Skeletal muscle satellite cell (primary cell): ENCODE data around the gene DPPA3. TPM values are rescaled to one million over a fixed set of nuclear protein-coding genes. Genes with fewer than 3 reads are reported as not detected.
"Not testable (repeated sequence)": the region's sequence is repeated elsewhere in the genome, so short reads cannot be mapped to it uniquely, and the experiment has no call there.

Experiments used
- H3K27me3 ChIP-seq: 2 replicates; pipeline ENCODE4 v1.7.0; 2013; ENCODE audit warnings: low read length; ENCODE audit not compliant: control insufficient read depth, insufficient read depth
- H3K36me3 ChIP-seq: 2 replicates; pipeline ENCODE4 v1.7.0; 2013; ENCODE audit warnings: mild to moderate bottlenecking, control low read depth, low read length; ENCODE audit not compliant: insufficient read depth
- H3K4me1 ChIP-seq: 2 replicates; pipeline ENCODE4 v1.7.0; 2013; ENCODE audit warnings: low read length; ENCODE audit not compliant: control insufficient read depth, insufficient read depth
- H3K4me2 ChIP-seq: 2 replicates; pipeline ENCODE4 v1.7.0; 2013; ENCODE audit warnings: mild to moderate bottlenecking, low read length
- H3K4me3 ChIP-seq: 2 replicates; pipeline ENCODE4 v1.7.0; 2013; ENCODE audit warnings: low read length
- H3K9ac ChIP-seq: 2 replicates; pipeline ENCODE4 v1.7.0; 2013; ENCODE audit warnings: mild to moderate bottlenecking, low read depth, low read length, moderate library complexity
- H3K9me3 ChIP-seq: replicated peaks from 2 replicates; pipeline ENCODE4 v1.7.0; 2013; ENCODE audit warnings: mild to moderate bottlenecking, control low read depth, low read length
- total RNA-seq: library from RNA; depleted of rRNA; stranded (reverse); fragments of >200 nt; gene quantifications from 2 replicates; pipeline ENCODE4 v1.2.3, GENCODE V29; 2012; rRNA removed

Gene DPPA3
- not detected in 2 replicates for total RNA-seq

DNA sequence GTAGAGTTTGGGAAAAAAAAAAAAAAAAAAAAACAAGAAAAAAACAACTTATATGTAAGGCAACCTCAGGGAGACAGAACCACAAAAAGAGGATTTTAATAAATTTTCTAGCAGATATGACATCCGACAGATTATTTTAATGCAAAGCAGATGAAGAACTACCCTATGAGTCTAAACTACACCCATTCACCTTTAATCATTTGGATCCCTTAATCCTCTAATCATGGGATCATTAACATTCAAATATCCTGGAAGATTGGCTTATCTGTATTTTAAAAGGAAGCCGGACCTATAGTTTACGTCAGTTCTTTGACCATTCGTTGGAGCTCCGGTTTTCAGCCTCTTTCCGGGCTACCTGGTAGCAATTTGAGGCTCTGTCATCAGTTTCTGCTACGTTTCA lies at the start of gene DPPA3:
TSS of gene DPPA3 (plus strand) at position 301 of the 400 bp plus-strand sequence. CDS start 138 bp downstream, outside the sequence.
- H3K9me3 ChIP-seq, result peaks cover 5% of the 10 kb centered on the region

GRCh38 chr12:7661741-7662140 lies 49.5 kb upstream of the DPPA3 start:
- Histone ChIP-seq H3K4me1 (no peaks in the 10 kb centered on the region), H3K4me2 (no peak overlapping the region), H3K27me3 (no peaks in the 10 kb centered on the region), H3K9me3 (no peaks in the 10 kb centered on the region), H3K4me3 (no peak overlapping the region), H3K9ac (no peak overlapping the region), H3K36me3 (no peaks in the 10 kb centered on the region)

More for the DNA sequence above, at the start of gene DPPA3:
- Histone ChIP-seq H3K9ac (no peak within 1 kb of the TSS), H3K4me2 (no peak within 1 kb of the TSS), H3K4me3 (no peak within 1 kb of the TSS), H3K36me3 (no peaks in the 10 kb centered on the region), H3K27me3 (no peaks in the 10 kb centered on the region), H3K4me1 (no peaks in the 10 kb centered on the region)

DNA sequence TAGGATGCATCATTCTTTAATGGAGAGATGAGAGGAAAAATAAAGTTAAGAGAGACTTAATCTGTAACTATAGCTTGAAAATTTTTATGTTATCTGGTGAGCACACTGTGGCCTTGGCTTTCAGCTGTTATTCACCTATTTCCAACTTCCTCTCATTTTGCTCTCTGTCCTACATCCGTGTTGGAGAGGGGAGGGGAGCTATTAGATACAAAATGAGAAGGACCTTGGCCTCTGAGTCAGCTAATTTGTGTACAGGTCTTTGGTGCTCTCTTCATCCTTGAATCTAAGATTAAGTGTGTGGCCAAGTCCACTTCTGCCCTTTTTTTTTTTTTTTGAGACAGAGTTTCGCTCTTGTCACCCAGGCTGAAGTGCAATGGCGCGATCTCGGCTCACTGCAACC lies 44.6 kb upstream of the DPPA3 start:
- Histone ChIP-seq H3K4me1 (no peaks in the 10 kb centered on the region), H3K4me2 (no peak overlapping the region), H3K36me3 (no peaks in the 10 kb centered on the region), H3K4me3 (no peak overlapping the region), H3K9me3 (no peaks in the 10 kb centered on the region), H3K27me3 (no peaks in the 10 kb centered on the region), H3K9ac (no peak overlapping the region)

GRCh38 chr12:7667125-7667524 lies 44.1 kb upstream of the DPPA3 start:
- Histone ChIP-seq H3K4me2 (no peak overlapping the region), H3K9me3 (no peaks in the 10 kb centered on the region), H3K27me3 (no peaks in the 10 kb centered on the region), H3K4me1 (no peaks in the 10 kb centered on the region), H3K9ac (no peak overlapping the region), H3K4me3 (no peak overlapping the region), H3K36me3 (no peaks in the 10 kb centered on the region)

DNA sequence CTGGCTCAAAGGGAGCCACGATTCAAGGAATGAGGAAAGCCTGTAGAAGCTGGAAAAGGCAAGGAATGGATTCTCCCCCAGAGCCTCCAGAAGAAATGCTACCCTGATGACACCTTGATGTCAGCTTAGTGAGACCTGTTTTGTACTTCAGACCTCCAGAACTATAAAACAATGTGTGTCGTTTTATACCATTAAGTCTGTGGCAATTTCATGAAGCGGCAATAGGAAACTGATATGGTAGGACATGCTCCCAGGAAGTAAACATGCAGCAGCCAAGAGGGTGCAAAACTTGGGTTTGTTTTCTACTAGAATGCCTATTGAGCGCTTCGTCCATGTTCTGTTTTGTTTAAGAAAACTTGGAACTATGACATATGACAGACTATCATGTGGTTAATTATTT lies 43.1 kb upstream of the DPPA3 start:
- Histone ChIP-seq H3K4me1 (no peaks in the 10 kb centered on the region), H3K36me3 (no peaks in the 10 kb centered on the region), H3K9ac (no peak overlapping the region), H3K27me3 (no peaks in the 10 kb centered on the region), H3K4me2 (no peak overlapping the region), H3K4me3 (no peak overlapping the region), H3K9me3 (no peaks in the 10 kb centered on the region)

GRCh38 chr12:7675455-7675854 lies 35.8 kb upstream of the DPPA3 start:
- H3K9ac ChIP-seq, result not testable (repeated sequence)

DNA sequence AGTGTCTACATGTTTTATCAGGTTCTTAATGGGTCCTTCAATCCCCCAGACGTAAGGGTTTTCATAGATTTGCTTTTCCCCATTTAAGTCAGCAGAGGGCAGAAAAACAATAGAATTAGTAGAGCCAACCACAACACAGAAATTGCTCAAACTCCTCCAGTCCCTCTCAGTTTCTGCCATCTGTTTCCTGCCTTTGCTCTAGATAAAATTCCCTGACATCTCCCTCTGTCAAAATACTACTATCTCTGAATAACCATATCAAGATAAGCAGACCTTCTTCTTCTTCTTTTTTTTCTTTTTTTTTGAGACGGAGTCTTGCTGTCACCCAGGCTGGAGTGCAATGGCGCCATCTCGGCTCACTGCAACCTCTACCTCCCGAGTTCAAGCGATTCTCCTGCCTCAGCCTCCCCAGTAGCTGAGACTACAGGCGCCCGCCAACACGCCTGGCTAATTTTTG lies 33.8 kb upstream of the DPPA3 start:
- H3K4me1 ChIP-seq, H3K4me2 ChIP-seq, H3K9ac ChIP-seq, H3K27me3 ChIP-seq, H3K36me3 ChIP-seq, H3K9me3 ChIP-seq, H3K4me3 ChIP-seq: not testable (repeated sequence)

More at GRCh38 chr12:7675455-7675854, 35.8 kb upstream of the DPPA3 start:
- H3K27me3 ChIP-seq, H3K4me3 ChIP-seq, H3K4me2 ChIP-seq, H3K36me3 ChIP-seq, H3K4me1 ChIP-seq, H3K9me3 ChIP-seq: not testable (repeated sequence)

GRCh38 chr12:7678744-7679143 lies 32.5 kb upstream of the DPPA3 start:
- Histone ChIP-seq H3K9me3 (no peaks in the 10 kb centered on the region), H3K9ac (no peak overlapping the region), H3K4me1 (no peaks in the 10 kb centered on the region), H3K27me3 (no peaks in the 10 kb centered on the region), H3K4me2 (no peak overlapping the region), H3K4me3 (no peak overlapping the region), H3K36me3 (no peaks in the 10 kb centered on the region)

DNA sequence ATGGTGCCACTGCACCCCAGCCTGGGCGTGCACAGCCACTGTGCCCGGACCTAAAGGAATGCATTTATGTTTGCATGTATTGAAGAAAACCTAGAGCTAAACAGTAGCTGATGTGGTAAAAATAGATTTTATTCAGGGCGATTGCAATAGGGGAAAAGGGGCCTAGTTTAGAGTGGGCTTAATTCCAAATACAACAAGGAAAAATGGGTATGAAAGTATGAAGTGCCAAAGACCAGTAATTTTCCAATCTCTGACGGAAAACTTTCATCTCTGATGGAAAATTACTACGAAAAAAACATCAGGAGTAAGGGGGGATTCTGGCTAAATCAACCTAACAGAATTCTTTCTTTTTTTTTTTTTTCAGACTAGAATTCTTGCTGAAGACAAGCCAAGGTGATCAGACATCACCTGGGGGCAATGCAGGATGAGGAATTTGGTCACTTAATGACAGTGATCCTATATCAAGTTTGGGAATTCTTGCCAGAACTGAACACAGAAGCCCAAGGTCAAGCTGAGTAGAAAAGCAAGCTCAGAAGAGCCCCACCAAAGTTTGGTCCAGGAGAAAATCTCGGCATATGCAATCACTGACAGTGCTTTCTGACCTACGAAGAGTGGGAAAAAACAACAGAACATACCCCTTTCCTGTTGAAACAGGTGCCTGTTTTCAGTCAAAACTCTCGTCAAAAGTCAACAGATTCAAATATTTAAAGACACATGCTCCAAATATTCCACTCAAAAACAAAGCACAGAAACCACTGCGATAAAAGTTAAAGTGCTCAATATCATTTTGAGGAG lies 31.8 kb upstream of the DPPA3 start:
- H3K9ac ChIP-seq, result no peak overlapping the region
- no peaks in the 10 kb centered on the region for H3K27me3 ChIP-seq
- H3K9me3 ChIP-seq, result no peaks in the 10 kb centered on the region
- no peaks in the 10 kb centered on the region for H3K4me1 ChIP-seq
- H3K4me3 ChIP-seq, result no peak overlapping the region
- H3K36me3 ChIP-seq, result no peaks in the 10 kb centered on the region
- H3K4me2 ChIP-seq, result no peak overlapping the region

GRCh38 chr12:7681535-7681934 lies 29.7 kb upstream of the DPPA3 start:
- H3K36me3 ChIP-seq, result no peaks in the 10 kb centered on the region
- H3K4me2 ChIP-seq, result no peak overlapping the region
- H3K27me3 ChIP-seq, result no peaks in the 10 kb centered on the region
- no peaks in the 10 kb centered on the region for H3K4me1 ChIP-seq
- no peaks in the 10 kb centered on the region for H3K9me3 ChIP-seq
- H3K4me3 ChIP-seq, result no peak overlapping the region
- H3K9ac ChIP-seq, result no peak overlapping the region

DNA sequence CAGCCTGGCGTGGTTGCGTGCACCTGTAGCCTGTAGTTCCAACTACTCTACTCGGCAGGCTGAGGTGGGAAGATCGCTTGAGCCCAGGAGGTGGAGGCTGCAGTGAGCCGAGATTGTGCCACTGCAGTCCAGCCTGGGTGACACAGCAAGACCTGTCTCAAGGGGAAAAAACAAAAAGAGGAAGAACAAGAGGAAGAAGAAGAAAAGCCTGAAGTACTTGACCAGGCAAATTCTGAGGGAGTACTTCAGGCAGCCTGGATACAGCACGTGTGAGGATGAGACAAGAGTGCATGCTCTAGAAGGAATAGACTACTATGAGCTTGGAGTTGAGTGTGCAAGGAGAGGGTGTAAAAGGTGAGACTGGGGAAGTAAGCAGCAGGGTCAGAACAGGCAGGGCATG lies 17.4 kb upstream of the DPPA3 start:
- Histone ChIP-seq H3K9ac (no peak overlapping the region), H3K9me3 (no peaks in the 10 kb centered on the region), H3K4me3 (no peak overlapping the region), H3K4me2 (no peak overlapping the region), H3K36me3 (no peaks in the 10 kb centered on the region), H3K27me3 (no peaks in the 10 kb centered on the region), H3K4me1 (no peaks in the 10 kb centered on the region)

DNA sequence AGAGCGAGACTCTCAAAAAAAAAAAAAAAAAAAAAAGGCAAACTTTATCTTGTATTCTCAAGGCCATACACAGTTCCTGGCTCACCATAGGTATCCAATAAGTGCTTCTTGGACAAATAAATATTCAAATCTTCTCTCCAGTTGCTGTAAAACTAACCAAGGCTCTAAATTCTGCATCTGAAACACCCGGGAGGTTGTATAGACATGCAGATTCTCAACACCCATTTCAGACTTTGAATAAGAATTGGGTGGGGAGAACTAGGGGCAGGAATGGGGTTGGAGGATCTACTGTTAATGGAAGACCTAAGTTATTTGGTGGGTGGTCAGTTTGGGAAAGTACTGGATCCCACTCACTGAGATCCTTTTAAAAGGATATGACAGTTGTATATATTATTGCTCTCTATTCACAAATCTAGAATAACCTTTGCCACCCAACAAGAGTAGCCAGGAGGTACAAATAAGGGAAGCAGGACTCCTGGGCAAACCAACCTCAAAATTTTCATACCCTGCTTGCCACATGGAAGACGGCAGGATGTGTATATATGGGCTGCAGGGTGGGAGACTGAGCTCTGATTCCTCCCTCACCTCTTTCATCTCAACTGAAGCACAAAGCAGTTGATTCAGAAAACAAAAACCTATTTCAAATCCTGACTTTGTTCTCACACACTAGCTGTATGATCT lies 16.5 kb upstream of the DPPA3 start:
- H3K4me3 ChIP-seq, result no peak overlapping the region
- H3K9me3 ChIP-seq, result no peaks in the 10 kb centered on the region
- H3K9ac ChIP-seq, result no peak overlapping the region
- no peaks in the 10 kb centered on the region for H3K4me1 ChIP-seq
- no peak overlapping the region for H3K4me2 ChIP-seq
- H3K36me3 ChIP-seq, result no peaks in the 10 kb centered on the region
- H3K27me3 ChIP-seq, result no peaks in the 10 kb centered on the region
